Measurements from ENCODE around the gene PKD1. TPM values are rescaled to one million over a fixed set of nuclear protein-coding genes. Genes with fewer than 3 reads are reported as not detected.

PKD1 gene
- total and polyA plus RNA-seq, 2 of the 13 experiments (the other 11 are each of a cell fraction or from before 2014, with no cell fraction given) = 22.1 to 23.0 TPM

DNA sequence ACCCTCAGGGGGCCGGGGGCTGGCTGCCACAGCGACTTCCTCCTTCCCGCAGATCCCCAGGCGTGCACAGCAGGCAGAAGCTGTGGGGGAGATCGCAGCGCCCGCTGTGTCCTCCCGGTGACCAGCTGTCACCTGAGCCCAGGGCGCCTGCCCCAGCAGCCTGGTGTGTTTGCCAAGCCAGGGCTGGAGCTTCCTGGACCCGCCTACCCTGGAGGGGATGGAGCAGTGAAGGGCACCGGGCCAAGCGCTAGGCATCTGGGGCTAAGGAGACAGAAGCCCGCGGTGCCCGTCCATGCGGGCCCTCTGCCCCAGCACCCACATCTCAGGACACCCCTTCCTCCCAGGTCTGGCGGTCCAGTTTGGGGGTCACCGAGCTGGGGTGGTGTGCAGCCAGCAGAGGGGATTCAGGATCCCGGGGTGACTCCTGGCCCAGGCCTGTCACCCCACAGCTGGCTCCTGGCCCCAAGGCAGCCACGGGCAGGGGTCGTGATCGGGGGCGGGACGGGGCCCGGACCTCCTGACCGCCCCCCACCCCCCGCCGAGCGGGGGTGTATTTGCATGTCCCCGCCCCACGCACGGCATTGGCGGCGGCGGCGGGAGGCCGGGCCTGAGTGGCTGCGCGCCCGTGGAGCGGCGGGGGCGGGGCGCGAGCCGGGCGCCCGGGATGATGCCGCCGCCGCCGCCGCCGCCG lies 12.4 kb upstream of the PKD1 start, which contains the start of gene RAB26 (continued):
- TF ChIP-seq ZFAT (CRISPR knock-in tag; conservative IDR thresholded peaks at IDR 0.05) (no peak), ARID2 (CRISPR knock-in tag; IDR thresholded peaks at IDR 0.05; ENCODE audit: borderline replicate concordance) (no peak), TEAD2 (CRISPR knock-in tag; IDR thresholded peaks at IDR 0.05) (no peak), ZNF430 (CRISPR knock-in tag; IDR thresholded peaks at IDR 0.05) (no peak), ZNF564 (CRISPR knock-in tag; IDR thresholded peaks at IDR 0.05) (no peak), ZNF782 (CRISPR knock-in tag; IDR thresholded peaks at IDR 0.05; ENCODE audit: borderline replicate concordance) (no peak), MED1 (CRISPR knock-in tag; IDR thresholded peaks at IDR 0.05) (peak; percentile 31; the same call in 1 of the 2 replicates), CBFB (CRISPR knock-in tag; IDR thresholded peaks at IDR 0.05) (0 out of 2 replicates have a peak, but pooled peaks have one; percentile 43), ZBTB7B (CRISPR knock-in tag; IDR thresholded peaks at IDR 0.05) (peak; percentile 57), ZMYM2 (CRISPR knock-in tag; IDR thresholded peaks at IDR 0.05) (no peak), PATZ1 (CRISPR knock-in tag; IDR thresholded peaks at IDR 0.05) (peak; percentile 75), SIN3A (IDR thresholded peaks at IDR 0.05; ENCODE audit: borderline replicate concordance, low read depth, low read length) (peak; percentile 77), RARG (CRISPR knock-in tag; IDR thresholded peaks at IDR 0.05; ENCODE audit: low read depth) (no peak), ZNF33A (CRISPR knock-in tag; IDR thresholded peaks at IDR 0.05; ENCODE audit: borderline replicate concordance) (no peak), ZUFSP (CRISPR knock-in tag; IDR thresholded peaks at IDR 0.05; ENCODE audit: borderline replicate concordance) (no peak), PBX2 (CRISPR knock-in tag; IDR thresholded peaks at IDR 0.05) (no peak)
- TF ChIP-seq, protein P1, sequence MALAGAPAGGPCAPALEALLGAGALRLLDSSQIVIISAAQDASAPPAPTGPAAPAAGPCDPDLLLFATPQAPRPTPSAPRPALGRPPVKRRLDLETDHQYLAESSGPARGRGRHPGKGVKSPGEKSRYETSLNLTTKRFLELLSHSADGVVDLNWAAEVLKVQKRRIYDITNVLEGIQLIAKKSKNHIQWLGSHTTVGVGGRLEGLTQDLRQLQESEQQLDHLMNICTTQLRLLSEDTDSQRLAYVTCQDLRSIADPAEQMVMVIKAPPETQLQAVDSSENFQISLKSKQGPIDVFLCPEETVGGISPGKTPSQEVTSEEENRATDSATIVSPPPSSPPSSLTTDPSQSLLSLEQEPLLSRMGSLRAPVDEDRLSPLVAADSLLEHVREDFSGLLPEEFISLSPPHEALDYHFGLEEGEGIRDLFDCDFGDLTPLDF (CRISPR knock-in tag; IDR thresholded peaks at IDR 0.05) = no peak; the same call in 1 of the 2 replicates
- TF ChIP-seq, protein P2, sequence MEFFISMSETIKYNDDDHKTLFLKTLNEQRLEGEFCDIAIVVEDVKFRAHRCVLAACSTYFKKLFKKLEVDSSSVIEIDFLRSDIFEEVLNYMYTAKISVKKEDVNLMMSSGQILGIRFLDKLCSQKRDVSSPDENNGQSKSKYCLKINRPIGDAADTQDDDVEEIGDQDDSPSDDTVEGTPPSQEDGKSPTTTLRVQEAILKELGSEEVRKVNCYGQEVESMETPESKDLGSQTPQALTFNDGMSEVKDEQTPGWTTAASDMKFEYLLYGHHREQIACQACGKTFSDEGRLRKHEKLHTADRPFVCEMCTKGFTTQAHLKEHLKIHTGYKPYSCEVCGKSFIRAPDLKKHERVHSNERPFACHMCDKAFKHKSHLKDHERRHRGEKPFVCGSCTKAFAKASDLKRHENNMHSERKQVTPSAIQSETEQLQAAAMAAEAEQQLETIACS (CRISPR knock-in tag; IDR thresholded peaks at IDR 0.05) = no peak
- TF ChIP-seq, protein P3, sequence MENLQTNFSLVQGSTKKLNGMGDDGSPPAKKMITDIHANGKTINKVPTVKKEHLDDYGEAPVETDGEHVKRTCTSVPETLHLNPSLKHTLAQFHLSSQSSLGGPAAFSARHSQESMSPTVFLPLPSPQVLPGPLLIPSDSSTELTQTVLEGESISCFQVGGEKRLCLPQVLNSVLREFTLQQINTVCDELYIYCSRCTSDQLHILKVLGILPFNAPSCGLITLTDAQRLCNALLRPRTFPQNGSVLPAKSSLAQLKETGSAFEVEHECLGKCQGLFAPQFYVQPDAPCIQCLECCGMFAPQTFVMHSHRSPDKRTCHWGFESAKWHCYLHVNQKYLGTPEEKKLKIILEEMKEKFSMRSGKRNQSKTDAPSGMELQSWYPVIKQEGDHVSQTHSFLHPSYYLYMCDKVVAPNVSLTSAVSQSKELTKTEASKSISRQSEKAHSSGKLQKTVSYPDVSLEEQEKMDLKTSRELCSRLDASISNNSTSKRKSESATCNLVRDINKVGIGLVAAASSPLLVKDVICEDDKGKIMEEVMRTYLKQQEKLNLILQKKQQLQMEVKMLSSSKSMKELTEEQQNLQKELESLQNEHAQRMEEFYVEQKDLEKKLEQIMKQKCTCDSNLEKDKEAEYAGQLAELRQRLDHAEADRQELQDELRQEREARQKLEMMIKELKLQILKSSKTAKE (CRISPR knock-in tag; IDR thresholded peaks at IDR 0.05; ENCODE audit: borderline replicate concordance) = no peak
